Liver (tissue), 9 donors: Measurements from ENCODE around the gene HRH4. TPM values are rescaled to one million over a fixed set of nuclear protein-coding genes. Genes with fewer than 3 reads are reported as not detected.

Experiments used
- DNase-seq: peaks from one replicate; pipeline ENCODE4 v3.0.0-alpha.2; 2017; ENCODE audit warnings: low spot score
- H3K27ac ChIP-seq, 2 donors: one replicate each; pipeline ENCODE4 v1.7.0; 2013; ENCODE audit warnings: inconsistent platforms in 2 of 2, low read length in 2 of 2, control low read depth in 1 of 2, low read depth in 1 of 2, mild to moderate bottlenecking in 1 of 2
- H3K27me3 ChIP-seq, 4 donors: one replicate each; pipeline versions ENCODE4 v1.6.1 to v1.7.0; 2013; ENCODE audit warnings: low read length in 3 of 4, inconsistent platforms in 1 of 4, mild to moderate bottlenecking in 1 of 4, moderate library complexity in 1 of 4; ENCODE audit not compliant: control insufficient read depth in 4 of 4, insufficient read depth in 4 of 4
- H3K36me3 ChIP-seq, 4 donors: one replicate each; pipeline versions ENCODE4 v1.6.1 to v1.7.0; 2013; ENCODE audit warnings: low read length in 3 of 4, mild to moderate bottlenecking in 3 of 4, low read depth in 1 of 4, moderate library complexity in 1 of 4; ENCODE audit not compliant: control insufficient read depth in 4 of 4, insufficient read depth in 3 of 4
- H3K4me1 ChIP-seq, 4 donors: one replicate each; pipeline versions ENCODE4 v1.6.1 to v1.7.0; 2013; ENCODE audit warnings: low read length in 3 of 4, mild to moderate bottlenecking in 3 of 4, moderate library complexity in 1 of 4; ENCODE audit not compliant: control insufficient read depth in 4 of 4, insufficient read depth in 4 of 4
- H3K4me3 ChIP-seq, 3 donors: one replicate each; pipeline versions ENCODE4 v1.6.1 to v1.7.0; 2013; ENCODE audit warnings: low read length in 3 of 3, control low read depth in 1 of 3, low read depth in 1 of 3, mild to moderate bottlenecking in 1 of 3
- H3K9ac ChIP-seq, 2 donors: one replicate each; pipeline ENCODE4 v1.7.0; 2013; ENCODE audit warnings: low read length in 2 of 2, mild to moderate bottlenecking in 2 of 2, moderate library complexity in 2 of 2, control low read depth in 1 of 2, low read depth in 1 of 2
- H3K9me3 ChIP-seq, 4 donors: one replicate each; pipeline versions ENCODE4 v1.6.1 to v1.7.0; 2013; ENCODE audit warnings: low read length in 3 of 4; ENCODE audit not compliant: control insufficient read depth in 4 of 4
- EGR1 ChIP-seq, 2 donors: IDR thresholded peaks; 2 replicates each; pipeline ENCODE4 v1.6.1; 2016 to 2018; ENCODE audit warnings: antibody characterized with exemption in 2 of 2, low read depth in 2 of 2
- FOXA1 ChIP-seq: IDR thresholded peaks from 2 replicates; pipeline ENCODE4 v1.6.1; 2016; ENCODE audit warnings: antibody characterized with exemption
- FOXA2 ChIP-seq: IDR thresholded peaks from 2 replicates; pipeline ENCODE4 v1.6.1; 2016; ENCODE audit warnings: antibody characterized with exemption
- GABPA ChIP-seq, 2 donors: IDR thresholded peaks in 1 of 2; conservative IDR thresholded peaks in 1 of 2; 2 replicates each; pipeline ENCODE4 v1.6.1; 2016; ENCODE audit warnings: antibody characterized with exemption in 2 of 2, mild to moderate bottlenecking in 1 of 2, moderate library complexity in 1 of 2
- HNF4A ChIP-seq, 2 donors: conservative IDR thresholded peaks; 2 replicates each; pipeline ENCODE4 v1.6.1; 2016; ENCODE audit warnings: antibody characterized with exemption in 2 of 2, mild to moderate bottlenecking in 2 of 2
- HNF4G ChIP-seq: IDR thresholded peaks from 2 replicates; pipeline ENCODE4 v1.6.1; 2016; ENCODE audit warnings: antibody characterized with exemption
- JUND ChIP-seq, 2 donors: IDR thresholded peaks; 2 replicates each; pipeline ENCODE4 v1.6.1; 2016; ENCODE audit warnings: antibody characterized with exemption in 2 of 2
- NR2F2 ChIP-seq: IDR thresholded peaks from 2 replicates; pipeline ENCODE4 v1.6.1; 2016; ENCODE audit warnings: antibody characterized with exemption
- RAD21 ChIP-seq, 2 donors: IDR thresholded peaks; 2 replicates each; pipeline ENCODE4 v1.6.1; 2016; ENCODE audit warnings: antibody characterized with exemption in 2 of 2, mild to moderate bottlenecking in 2 of 2
- RXRA ChIP-seq, 2 donors: IDR thresholded peaks; 2 replicates each; pipeline ENCODE4 v1.6.1; 2017 to 2018; ENCODE audit warnings: antibody characterized with exemption in 2 of 2, mild to moderate bottlenecking in 1 of 2
- SP1 ChIP-seq: IDR thresholded peaks from 2 replicates; pipeline ENCODE4 v1.6.1; 2018; ENCODE audit warnings: antibody characterized with exemption, mild to moderate bottlenecking
- TAF1 ChIP-seq: conservative IDR thresholded peaks from 2 replicates; pipeline ENCODE4 v1.6.1; 2016; ENCODE audit warnings: antibody characterized with exemption, mild to moderate bottlenecking
- YY1 ChIP-seq: IDR thresholded peaks from 2 replicates; pipeline ENCODE4 v1.6.1; 2016; ENCODE audit warnings: antibody characterized with exemption, mild to moderate bottlenecking
- WGBS: extraction: QIAGEN DNeasy Blood & Tissue Kit; methylation state at CpG from one replicate; pipeline ENCODE4 v1.1.7; 2013; 5-methylcytosine and 5-hydroxymethylcytosine counted together
- polyA plus RNA-seq, 2 donors: library from polyadenylated mRNA; stranded (reverse) in 1 of 2; unstranded in 1 of 2; fragments of 200-250 nt in 1 of 2; fragments of >200 nt in 1 of 2; fragmentation: Nextera tagmentation in 1 of 2; extraction: Ambion mirVana in 1 of 2; gene quantifications; one replicate each; pipeline versions ENCODE4 v1.2.1 to v1.2.3, GENCODE V29; 2013 to 2015
- total RNA-seq, 2 donors: library from RNA; depleted of rRNA; stranded (reverse); fragments of >200 nt; gene quantifications; one replicate each; pipeline ENCODE4 v1.2.3, GENCODE V29; 2014
- TF ChIP-seq, protein P1 (sequence below): IDR thresholded peaks from 2 replicates; pipeline ENCODE4 v1.6.1; 2016; ENCODE audit warnings: antibody characterized with exemption, mild to moderate bottlenecking
- TF ChIP-seq, protein P2 (sequence below): IDR thresholded peaks from 2 replicates; pipeline ENCODE4 v1.6.1; 2016; ENCODE audit warnings: antibody characterized with exemption
- TF ChIP-seq, protein P3 (sequence below): IDR thresholded peaks from 2 replicates; pipeline ENCODE4 v1.6.1; 2016; ENCODE audit warnings: antibody characterized with exemption
- TF ChIP-seq, protein P4 (sequence below): fragments of 150-350 bp; IDR thresholded peaks from 2 replicates; pipeline ENCODE4 v1.5.1; 2017; ENCODE audit warnings: improper control_type of control experiment, low read depth, low read length; ENCODE audit not compliant: missing input control
- TF ChIP-seq, protein P5 (sequence below): IDR thresholded peaks from 2 replicates; pipeline ENCODE4 v1.6.1; 2016; ENCODE audit warnings: antibody characterized with exemption
- donor health status: healthy.
- donor health status: healthy.
- donor health status: healthy.
- donor health status: healthy.
- donor health status: healthy.

HRH4 gene
- total and polyA plus RNA-seq, 4 donors, result 0.02 to 0.19 (median 0.17) TPM; not detected in 1

DNA sequence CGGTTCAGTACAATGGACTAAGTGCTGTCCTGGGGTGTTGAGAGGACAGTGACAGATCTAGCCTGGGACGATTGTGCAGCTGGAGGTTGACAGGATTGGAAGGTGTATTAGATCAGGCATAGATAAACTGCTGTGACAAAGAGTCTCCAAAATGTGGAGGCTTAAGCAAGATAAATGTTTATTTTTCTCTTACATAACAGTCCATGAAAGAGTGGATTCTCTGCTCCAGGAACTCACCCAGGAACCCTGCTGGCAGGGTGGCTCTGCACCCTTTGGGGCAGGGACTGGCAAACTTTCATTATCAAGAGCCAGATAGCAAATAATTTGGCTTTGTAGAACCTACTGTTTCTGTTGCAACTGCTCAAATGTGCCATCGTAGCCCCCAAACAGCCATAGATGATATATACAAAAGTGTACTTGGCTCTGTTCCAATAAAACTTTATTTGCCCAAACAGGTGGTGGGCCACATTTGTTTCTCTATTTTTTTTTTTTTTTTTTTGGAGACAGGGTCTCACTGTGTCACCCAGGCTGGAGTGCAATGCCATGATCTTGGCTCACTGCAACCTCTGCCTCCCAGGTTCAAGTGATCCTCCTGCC is 9.7 kb downstream of the HRH4 start:
- Histone ChIP-seq H3K9me3 (no peaks in the 10 kb centered on the region), H3K27ac (no peak overlapping the region), H3K4me1 (no peaks in the 10 kb centered on the region), H3K4me3 (no peak overlapping the region), H3K9ac (no peak overlapping the region), H3K36me3 (no peaks in the 10 kb centered on the region), H3K27me3 (no peaks in the 10 kb centered on the region)
- no peak for DNase-seq
- 38% methylated on average over 3 of the region's 3 CpGs for WGBS
- TF ChIP-seq JUND (IDR thresholded peaks at IDR 0.05) (peak in 1 of 2 donors; percentile 70), GABPA (IDR thresholded peaks at IDR 0.05 in 1 of 2, conservative IDR thresholded peaks at IDR 0.05 in 1 of 2) (peak in 1 of 2 donors; percentile 56), TAF1 (no peak), HNF4A (conservative IDR thresholded peaks at IDR 0.05) (peak; percentile 74 to 77), YY1 (peak; percentile 54), FOXA1 (no peak), RAD21 (IDR thresholded peaks at IDR 0.05) (peak; percentile 22 to 47), FOXA2 (no peak), EGR1 (IDR thresholded peaks at IDR 0.05; ENCODE audit: low read depth in 2 of 2) (no peak), RXRA (IDR thresholded peaks at IDR 0.05) (peak; percentile 54 to 67), SP1 (peak; percentile 71), NR2F2 (no peak), HNF4G (no peak)
- TF ChIP-seq, protein P1, sequence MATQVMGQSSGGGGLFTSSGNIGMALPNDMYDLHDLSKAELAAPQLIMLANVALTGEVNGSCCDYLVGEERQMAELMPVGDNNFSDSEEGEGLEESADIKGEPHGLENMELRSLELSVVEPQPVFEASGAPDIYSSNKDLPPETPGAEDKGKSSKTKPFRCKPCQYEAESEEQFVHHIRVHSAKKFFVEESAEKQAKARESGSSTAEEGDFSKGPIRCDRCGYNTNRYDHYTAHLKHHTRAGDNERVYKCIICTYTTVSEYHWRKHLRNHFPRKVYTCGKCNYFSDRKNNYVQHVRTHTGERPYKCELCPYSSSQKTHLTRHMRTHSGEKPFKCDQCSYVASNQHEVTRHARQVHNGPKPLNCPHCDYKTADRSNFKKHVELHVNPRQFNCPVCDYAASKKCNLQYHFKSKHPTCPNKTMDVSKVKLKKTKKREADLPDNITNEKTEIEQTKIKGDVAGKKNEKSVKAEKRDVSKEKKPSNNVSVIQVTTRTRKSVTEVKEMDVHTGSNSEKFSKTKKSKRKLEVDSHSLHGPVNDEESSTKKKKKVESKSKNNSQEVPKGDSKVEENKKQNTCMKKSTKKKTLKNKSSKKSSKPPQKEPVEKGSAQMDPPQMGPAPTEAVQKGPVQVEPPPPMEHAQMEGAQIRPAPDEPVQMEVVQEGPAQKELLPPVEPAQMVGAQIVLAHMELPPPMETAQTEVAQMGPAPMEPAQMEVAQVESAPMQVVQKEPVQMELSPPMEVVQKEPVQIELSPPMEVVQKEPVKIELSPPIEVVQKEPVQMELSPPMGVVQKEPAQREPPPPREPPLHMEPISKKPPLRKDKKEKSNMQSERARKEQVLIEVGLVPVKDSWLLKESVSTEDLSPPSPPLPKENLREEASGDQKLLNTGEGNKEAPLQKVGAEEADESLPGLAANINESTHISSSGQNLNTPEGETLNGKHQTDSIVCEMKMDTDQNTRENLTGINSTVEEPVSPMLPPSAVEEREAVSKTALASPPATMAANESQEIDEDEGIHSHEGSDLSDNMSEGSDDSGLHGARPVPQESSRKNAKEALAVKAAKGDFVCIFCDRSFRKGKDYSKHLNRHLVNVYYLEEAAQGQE, result peak; percentile 10
- TF ChIP-seq, protein P2, sequence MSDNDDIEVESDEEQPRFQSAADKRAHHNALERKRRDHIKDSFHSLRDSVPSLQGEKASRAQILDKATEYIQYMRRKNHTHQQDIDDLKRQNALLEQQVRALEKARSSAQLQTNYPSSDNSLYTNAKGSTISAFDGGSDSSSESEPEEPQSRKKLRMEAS, result peak; percentile 22
- TF ChIP-seq, protein P3, sequence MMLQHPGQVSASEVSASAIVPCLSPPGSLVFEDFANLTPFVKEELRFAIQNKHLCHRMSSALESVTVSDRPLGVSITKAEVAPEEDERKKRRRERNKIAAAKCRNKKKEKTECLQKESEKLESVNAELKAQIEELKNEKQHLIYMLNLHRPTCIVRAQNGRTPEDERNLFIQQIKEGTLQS, result no peak
- TF ChIP-seq, protein P4, sequence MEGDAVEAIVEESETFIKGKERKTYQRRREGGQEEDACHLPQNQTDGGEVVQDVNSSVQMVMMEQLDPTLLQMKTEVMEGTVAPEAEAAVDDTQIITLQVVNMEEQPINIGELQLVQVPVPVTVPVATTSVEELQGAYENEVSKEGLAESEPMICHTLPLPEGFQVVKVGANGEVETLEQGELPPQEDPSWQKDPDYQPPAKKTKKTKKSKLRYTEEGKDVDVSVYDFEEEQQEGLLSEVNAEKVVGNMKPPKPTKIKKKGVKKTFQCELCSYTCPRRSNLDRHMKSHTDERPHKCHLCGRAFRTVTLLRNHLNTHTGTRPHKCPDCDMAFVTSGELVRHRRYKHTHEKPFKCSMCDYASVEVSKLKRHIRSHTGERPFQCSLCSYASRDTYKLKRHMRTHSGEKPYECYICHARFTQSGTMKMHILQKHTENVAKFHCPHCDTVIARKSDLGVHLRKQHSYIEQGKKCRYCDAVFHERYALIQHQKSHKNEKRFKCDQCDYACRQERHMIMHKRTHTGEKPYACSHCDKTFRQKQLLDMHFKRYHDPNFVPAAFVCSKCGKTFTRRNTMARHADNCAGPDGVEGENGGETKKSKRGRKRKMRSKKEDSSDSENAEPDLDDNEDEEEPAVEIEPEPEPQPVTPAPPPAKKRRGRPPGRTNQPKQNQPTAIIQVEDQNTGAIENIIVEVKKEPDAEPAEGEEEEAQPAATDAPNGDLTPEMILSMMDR, result no peak
- TF ChIP-seq, protein P5, sequence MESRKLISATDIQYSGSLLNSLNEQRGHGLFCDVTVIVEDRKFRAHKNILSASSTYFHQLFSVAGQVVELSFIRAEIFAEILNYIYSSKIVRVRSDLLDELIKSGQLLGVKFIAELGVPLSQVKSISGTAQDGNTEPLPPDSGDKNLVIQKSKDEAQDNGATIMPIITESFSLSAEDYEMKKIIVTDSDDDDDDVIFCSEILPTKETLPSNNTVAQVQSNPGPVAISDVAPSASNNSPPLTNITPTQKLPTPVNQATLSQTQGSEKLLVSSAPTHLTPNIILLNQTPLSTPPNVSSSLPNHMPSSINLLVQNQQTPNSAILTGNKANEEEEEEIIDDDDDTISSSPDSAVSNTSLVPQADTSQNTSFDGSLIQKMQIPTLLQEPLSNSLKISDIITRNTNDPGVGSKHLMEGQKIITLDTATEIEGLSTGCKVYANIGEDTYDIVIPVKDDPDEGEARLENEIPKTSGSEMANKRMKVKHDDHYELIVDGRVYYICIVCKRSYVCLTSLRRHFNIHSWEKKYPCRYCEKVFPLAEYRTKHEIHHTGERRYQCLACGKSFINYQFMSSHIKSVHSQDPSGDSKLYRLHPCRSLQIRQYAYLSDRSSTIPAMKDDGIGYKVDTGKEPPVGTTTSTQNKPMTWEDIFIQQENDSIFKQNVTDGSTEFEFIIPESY, result peak; percentile 41
